Kidney glomerular epithelial cell (primary cell): ENCODE measurements around the gene LGALS9B.
"Not testable (repeated sequence)": the region's sequence is repeated elsewhere in the genome, so short reads cannot be mapped to it uniquely, and the experiment has no call there.

Experiments used
- DNase-seq: peaks from one replicate; lab custom pipeline; 2025; lab: John Stamatoyannopoulos, UW

The LGALS9B gene

GRCh38 chr17:20466999-20467398 is 340 bp downstream of the LGALS9B start:
- DNase-seq, result not testable (repeated sequence)

GRCh38 chr17:20466553-20466952 is 786 bp downstream of the LGALS9B start:
- not testable (repeated sequence) for DNase-seq

- DNase-seq, result not testable (repeated sequence)
Observed at GRCh38 chr17:20465535-20465934, 1.8 kb downstream of the LGALS9B start.

- not testable (repeated sequence) for DNase-seq
Observed at GRCh38 chr17:20464854-20465414, 2.4 kb downstream of the LGALS9B start.

- not testable (repeated sequence) for DNase-seq
Observed at GRCh38 chr17:20462158-20462557, 5.2 kb downstream of the LGALS9B start.

- DNase-seq, result not testable (repeated sequence)
Observed at GRCh38 chr17:20457848-20458381, 9.4 kb downstream of the LGALS9B start.

GRCh38 chr17:20455106-20455505 is 12.2 kb downstream of the LGALS9B start:
- not testable (repeated sequence) for DNase-seq

- not testable (repeated sequence) for DNase-seq
Observed at GRCh38 chr17:20453820-20454434, 13.4 kb downstream of the LGALS9B start.

GRCh38 chr17:20450852-20451251 is 16.5 kb downstream of the LGALS9B start:
- not testable (repeated sequence) for DNase-seq

GRCh38 chr17:20447534-20448321 is 19.6 kb downstream of the LGALS9B start:
- not testable (repeated sequence) for DNase-seq

- DNase-seq, result not testable (repeated sequence)
Observed at GRCh38 chr17:20446895-20447294, 20.4 kb downstream of the LGALS9B start.

- DNase-seq, result not testable (repeated sequence)
Observed at GRCh38 chr17:20444581-20445236, 22.6 kb downstream of the LGALS9B start.

- DNase-seq, result not testable (repeated sequence)
Observed at GRCh38 chr17:20444173-20444572, 23.2 kb downstream of the LGALS9B start.

- not testable (repeated sequence) for DNase-seq
Observed at GRCh38 chr17:20443632-20444031, 23.7 kb downstream of the LGALS9B start.

- not testable (repeated sequence) for DNase-seq
Observed at GRCh38 chr17:20440665-20441064, 26.7 kb downstream of the LGALS9B start.

GRCh38 chr17:20435166-20435565 is 32.2 kb downstream of the LGALS9B start:
- DNase-seq, result not testable (repeated sequence)

GRCh38 chr17:20433382-20433781 is 34.0 kb downstream of the LGALS9B start:
- not testable (repeated sequence) for DNase-seq

- DNase-seq, result not testable (repeated sequence)
Observed at GRCh38 chr17:20427264-20427663, 40.1 kb downstream of the LGALS9B start.

GRCh38 chr17:20422826-20423225 is 44.5 kb downstream of the LGALS9B start:
- not testable (repeated sequence) for DNase-seq

- not testable (repeated sequence) for DNase-seq
Observed at GRCh38 chr17:20418838-20419237, 48.5 kb downstream of the LGALS9B start.

GRCh38 chr17:20417492-20418080 is 49.8 kb downstream of the LGALS9B start:
- not testable (repeated sequence) for DNase-seq
